Endothelial cell of hepatic sinusoid (primary cell): ENCODE measurements around the gene ARHGEF39.

Source experiments
- in situ Hi-C: cut with HindIII; loops from 2 replicates; pipeline ENCODE4 v1.10.0; 2017; ENCODE audit warnings: low sequenced_read_pairs

ARHGEF39 gene

GRCh38 chr9:35679766-35680330 is 14.9 kb upstream of the ARHGEF39 start:
- in situ Hi-C loops, result loop anchor here (5.0 kb wide), 2 partner anchors 47 to 53 kb away; no protein-coding TSS in a partner anchor

DNA sequence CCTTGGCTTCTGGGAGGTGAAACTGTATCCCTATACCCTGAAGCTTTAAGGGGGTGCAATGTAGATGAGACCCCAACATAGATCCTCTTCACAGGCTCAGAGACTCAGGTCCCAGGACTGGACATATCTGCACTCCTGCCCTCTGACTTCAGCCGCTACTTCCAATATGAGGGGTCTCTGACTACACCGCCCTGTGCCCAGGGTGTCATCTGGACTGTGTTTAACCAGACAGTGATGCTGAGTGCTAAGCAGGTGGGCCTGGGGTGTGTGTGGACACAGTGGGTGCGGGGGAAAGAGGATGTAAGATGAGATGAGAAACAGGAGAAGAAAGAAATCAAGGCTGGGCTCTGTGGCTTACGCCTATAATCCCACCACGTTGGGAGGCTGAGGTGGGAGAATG is 14.1 kb upstream of the ARHGEF39 start:
- in situ Hi-C loops, result no loop called here

- in situ Hi-C loops, result no loop called here
Measured at GRCh38 chr9:35675732-35676392, 10.9 kb upstream of the ARHGEF39 start.

- in situ Hi-C loops, result no loop called here
Measured at GRCh38 chr9:35675204-35675603, 10.2 kb upstream of the ARHGEF39 start.

DNA sequence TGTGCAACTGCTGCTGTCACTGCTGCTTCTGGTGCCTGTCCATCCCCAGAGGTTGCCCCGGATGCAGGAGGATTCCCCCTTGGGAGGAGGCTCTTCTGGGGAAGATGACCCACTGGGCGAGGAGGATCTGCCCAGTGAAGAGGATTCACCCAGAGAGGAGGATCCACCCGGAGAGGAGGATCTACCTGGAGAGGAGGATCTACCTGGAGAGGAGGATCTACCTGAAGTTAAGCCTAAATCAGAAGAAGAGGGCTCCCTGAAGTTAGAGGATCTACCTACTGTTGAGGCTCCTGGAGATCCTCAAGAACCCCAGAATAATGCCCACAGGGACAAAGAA is 9.0 kb upstream of the ARHGEF39 start:
- in situ Hi-C loops, result no loop called here

DNA sequence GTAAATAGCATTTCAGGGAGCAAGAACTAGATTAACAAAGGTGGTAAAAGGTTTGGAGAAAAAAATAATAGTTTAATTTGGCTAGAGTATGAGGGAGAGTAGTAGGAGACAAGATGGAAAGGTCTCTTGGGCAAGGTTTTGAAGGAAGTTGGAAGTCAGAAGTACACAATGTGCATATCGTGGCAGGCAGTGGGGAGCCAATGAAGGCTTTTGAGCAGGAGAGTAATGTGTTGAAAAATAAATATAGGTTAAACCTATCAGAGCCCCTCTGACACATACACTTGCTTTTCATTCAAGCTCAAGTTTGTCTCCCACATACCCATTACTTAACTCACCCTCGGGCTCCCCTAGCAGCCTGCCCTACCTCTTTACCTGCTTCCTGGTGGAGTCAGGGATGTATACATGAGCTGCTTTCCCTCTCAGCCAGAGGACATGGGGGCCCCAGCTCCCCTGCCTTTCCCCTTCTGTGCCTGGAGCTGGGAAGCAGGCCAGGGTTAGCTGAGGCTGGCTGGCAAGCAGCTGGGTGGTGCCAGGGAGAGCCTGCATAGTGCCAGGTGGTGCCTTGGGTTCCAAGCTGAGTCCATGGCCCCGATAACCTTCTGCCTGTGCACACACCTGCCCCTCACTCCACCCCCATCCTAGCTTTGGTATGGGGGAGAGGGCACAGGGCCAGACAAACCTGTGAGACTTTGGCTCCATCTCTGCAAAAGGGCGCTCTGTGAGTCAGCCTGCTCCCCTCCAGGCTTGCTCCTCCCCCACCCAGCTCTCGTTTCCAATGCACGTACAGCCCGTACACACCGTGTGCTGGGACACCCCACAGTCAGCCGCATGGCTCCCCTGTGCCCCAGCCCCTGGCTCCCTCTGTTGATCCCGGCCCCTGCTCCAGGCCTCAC is 8.4 kb upstream of the ARHGEF39 start, which contains the start of gene CA9:
Gene CA9, plus strand, starts transcription at position 797 of the 893 bp plus-strand sequence. Its CDS starts 32 bp downstream, at position 829.
- in situ Hi-C loops, result no loop called here

DNA sequence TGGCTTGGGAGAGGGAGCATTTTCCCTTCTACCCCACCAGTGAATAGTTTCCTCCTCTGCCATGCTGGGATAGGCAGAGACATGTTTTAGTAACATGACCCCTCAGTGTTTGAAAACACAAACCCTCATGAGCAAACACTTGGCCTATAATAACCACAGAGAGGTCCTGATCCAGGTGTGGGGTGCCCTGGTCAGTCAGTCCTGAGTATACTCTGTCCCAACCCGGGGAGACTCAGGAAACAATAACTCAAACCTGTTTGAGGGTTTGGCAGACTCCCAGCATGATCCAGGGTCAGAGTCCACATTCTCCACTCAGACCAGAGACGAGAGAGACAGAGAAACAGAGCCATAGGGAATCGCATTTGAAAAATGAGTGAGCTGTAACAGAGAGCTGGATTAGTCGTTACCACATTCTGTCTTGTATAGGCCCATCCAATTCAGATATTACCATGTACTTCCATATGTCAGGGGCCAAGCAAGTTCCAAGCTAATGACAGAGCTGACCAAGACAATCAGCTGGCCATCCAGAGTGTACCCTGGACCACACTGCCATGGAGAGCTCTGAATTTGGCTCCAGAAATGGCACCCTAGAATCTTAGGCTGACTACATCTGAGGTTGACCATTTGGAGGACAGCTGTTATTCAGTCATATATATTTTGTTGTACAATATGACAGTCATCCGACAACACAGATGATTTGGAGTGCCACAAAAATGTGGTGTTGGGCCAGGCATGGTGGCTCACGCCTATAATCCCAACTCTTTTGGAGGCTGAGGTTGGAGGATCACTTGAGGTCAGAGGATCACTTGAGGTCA is 4.5 kb upstream of the ARHGEF39 start:
- in situ Hi-C loops, result no loop called here

DNA sequence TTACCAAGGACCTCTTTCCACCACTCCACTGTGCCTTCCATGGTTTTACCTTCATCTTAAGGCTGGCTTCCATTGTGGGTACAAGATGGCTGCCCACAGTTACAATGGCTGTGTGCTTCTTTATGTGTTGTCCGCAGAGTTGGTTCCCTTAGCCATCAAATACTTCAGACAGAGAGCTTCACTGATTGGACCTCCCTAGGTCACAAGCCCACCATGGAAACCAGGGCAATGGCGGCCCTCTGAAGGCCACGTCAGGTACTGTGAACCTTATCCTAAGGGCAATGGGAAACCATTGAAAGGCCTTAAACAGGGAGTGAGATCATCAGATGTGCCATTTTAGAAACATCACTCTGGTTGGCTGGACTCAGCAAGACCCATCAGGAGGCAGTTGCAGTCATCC is 2.9 kb upstream of the ARHGEF39 start:
- in situ Hi-C loops, result no loop called here

DNA sequence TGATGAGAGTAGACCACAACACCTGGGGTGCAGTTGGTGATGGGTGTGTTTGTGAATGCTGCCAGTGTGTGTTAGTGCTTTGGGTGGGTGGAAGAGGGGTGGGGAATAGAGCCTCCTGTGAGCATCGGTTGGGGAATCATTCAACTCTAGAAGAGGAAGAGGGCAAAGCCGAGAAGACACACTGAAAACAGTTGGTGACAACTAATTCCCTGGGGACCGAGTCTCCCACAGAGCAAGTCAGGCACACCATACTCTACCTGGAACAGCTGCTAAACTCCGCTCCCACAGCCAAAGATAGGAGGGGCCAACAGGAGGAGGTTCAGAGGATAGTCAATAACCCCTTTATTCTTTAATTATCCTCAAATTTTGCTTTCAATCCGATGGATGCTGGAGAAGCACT is 1.6 kb upstream of the ARHGEF39 start:
- in situ Hi-C loops, result no loop called here

DNA sequence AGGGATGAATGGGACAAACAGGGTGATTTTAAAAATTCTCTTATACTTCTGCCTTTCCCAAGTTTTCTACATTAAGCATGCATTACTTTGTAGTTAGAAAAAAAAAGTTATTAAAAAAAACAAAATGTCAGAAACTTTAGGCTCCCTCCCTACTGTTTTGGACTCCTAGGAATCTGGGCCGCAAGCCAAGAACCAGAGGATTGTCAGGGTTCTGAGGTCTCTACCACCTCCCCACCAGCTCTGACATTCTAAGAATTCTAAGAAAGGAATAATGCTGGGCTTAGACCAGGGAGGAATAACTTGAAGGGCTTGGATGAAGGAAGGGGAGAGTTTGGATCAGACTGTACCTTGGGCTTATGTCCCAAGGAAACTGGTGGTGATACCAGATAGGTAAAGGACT is 1.1 kb upstream of the ARHGEF39 start:
- in situ Hi-C loops, result no loop called here

DNA sequence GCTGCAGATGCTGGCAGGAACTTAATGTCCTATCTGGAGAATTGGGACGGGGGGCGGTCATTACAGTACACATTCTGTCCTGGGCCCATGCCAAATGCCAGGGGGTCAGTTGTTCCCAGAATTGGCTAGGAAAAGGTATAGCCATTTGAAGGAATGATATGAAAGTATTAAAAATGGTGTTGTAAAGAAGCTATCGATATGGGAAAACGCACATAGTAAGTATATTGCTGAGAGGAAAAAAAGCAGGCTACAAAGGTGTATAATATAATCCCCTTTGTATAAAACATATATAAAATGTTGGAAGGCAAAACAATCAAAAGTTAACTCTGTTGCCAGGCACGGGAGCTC is 450 bp upstream of the ARHGEF39 start:
- in situ Hi-C loops, result no loop called here

- in situ Hi-C loops, result no loop called here
Measured at GRCh38 chr9:35662437-35662836, 2.6 kb downstream of the ARHGEF39 start.

DNA sequence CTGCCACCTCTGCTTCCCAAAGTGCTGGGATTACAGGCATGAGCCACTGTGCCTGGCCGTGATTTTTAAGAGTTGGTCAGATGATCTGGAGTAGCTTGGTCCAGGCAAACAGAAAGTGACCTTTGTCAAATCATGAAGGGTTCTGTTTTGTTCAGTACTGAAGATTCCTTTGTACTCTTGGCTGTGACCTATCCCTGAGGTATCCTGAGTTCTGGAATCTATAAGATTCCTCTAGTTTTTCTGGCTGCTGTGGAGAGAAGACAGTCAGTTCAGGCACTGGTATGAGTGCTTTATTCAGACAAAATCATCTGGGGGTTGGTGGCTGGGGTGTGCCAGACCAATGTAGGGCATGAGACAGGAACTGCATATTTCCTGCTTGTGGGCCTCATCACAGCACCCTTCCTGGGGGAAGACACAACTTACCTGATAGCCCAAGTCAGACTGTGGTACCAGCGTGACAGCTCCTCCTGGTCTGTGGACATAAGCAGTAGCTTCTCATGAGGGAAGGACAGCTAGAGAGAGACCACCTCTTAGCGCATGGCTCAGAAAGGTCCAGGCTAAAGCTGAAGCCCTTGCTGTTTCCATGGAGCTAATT is 3.1 kb downstream of the ARHGEF39 start:
- in situ Hi-C loops, result no loop called here

GRCh38 chr9:35660966-35661415 is 4.0 kb downstream of the ARHGEF39 start:
- in situ Hi-C loops, result no loop called here

- in situ Hi-C loops, result no loop called here
Measured at GRCh38 chr9:35659340-35659739, 5.7 kb downstream of the ARHGEF39 start.

- in situ Hi-C loops, result no loop called here
Measured at GRCh38 chr9:35658968-35659220, 6.1 kb downstream of the ARHGEF39 start.

DNA sequence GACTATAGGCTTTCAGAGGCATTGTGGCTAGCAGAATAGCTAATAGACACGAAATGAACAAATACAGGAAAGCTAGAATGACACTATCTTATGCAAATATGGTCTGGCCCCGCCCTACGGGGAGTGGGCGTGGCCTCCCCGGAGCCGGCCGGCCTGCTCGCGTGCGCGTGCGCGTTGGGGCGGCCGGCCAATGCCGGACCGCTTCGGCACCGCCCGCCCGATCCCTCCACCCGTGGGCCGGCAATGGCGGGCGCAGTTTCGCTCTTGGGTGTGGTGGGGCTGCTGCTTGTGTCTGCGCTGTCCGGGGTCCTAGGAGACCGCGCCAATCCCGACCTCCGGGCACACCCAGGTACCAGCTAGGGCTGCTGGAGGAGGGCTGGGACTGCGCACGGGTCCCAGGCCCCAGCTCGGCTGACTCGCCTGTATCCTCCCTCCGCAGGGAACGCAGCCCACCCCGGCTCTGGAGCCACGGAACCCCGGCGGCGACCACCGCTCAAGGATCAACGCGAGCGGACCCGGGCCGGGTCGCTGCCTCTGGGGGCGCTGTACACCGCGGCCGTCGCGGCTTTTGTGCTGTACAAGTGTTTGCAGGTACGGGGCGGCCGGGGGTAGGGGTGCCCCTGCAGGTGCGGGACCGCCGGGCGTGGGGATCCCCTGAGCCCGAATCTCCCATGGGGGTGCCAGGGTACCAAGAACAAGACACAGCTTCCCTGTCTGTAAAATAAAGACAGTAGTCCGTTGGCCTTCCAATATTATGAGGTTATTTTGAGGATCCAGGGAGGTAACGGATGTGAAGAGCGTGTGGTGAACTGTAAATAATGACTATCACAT is 6.6 kb downstream of the ARHGEF39 start, which contains the start of gene CCDC107:
Gene CCDC107, plus strand, starts transcription at position 156 of the 831 bp plus-strand sequence. Its CDS starts 88 bp downstream, at position 244.
- in situ Hi-C loops, result no loop called here

DNA sequence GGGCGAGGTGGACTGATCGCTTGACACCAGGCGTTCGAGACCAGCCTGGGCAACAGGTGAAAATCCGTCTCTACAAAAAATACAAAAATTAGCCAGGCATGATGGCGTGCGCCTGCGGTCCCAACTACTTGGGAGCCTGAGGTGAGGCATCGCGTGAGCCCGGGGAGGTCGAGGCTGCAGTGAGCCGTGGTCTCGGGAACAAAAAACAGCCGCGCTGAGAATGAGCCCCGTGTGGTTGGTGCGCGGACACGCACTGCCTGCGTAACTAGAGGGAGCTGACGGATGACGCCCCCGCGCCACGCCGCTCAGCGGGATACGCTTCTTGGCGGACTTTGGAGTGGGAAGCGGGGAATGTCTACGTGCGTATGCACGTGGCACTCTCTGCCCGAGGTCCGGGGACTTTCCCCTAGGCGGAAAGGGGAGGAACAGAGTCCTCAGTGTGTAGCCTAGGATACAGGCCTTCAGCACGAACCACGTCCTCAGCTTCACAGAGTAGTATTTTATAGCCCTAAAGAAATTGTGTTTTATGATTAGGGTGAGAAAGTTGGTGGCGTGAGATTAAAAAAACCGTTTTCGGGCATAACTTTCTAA is 7.4 kb downstream of the ARHGEF39 start, which contains the start of gene RMRP:
Gene RMRP, minus strand, starts transcription at position 474 of the 591 bp plus-strand sequence.
- in situ Hi-C loops, result no loop called here

DNA sequence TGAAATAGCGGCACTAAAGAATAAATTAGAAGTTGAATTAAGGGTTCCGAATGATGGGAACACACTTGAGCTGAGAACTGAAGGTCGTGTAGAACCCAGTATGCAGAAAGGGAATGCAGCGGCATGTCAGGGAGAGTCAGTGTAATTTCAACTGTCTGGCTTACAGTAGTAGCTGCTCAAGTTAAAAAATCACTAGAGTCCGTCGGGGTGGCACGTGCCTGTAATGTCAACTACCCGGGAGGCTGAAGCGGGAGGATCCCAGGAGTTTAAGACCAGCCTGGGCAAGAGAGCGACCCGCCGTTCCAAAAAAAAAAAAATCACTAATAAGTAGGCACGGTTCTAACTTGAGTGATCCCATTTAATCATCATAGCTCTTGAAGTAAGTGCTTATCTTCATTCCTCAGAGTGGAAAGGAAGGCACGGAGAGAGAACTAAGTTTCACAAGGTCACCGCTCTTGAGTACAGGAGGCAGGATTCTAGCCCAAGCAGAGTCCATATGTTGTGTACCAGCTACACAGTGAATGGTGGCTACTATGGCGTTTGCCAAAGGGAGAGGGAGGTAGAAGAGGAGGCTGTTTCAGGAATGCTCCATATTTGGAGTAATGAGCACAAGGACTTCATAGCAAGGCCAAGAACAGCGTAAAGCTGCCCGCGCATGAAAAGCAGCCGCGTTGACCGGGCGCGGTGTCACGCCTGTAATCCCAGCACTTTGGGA is 8.0 kb downstream of the ARHGEF39 start:
- in situ Hi-C loops, result no loop called here
